B cell (primary cell): ENCODE measurements around the gene POLR2J.

ENCODE experiments used
- CTCF ChIP-seq: fragments of 200-600 bp; IDR thresholded peaks from one replicate; pipeline ENCODE4 v1.8.0; 2022; ENCODE audit warnings: antibody characterized with exemption, mild to moderate bottlenecking
- EZH2 ChIP-seq: IDR thresholded peaks from 2 replicates; pipeline ENCODE4 v1.6.1; 2012; ENCODE audit warnings: borderline replicate concordance, low read depth, mild to moderate bottlenecking, moderate library complexity, low read length; ENCODE audit not compliant: insufficient read depth, poor library complexity, severe bottlenecking

GRCh38 chr7:102447311-102447710 lies 31.4 kb downstream of the POLR2J start:
- TF ChIP-seq CTCF (no peak), EZH2 (no peak)
